ENCODE measurements around the gene BCKDHA.
"Not testable (repeated sequence)": the region's sequence is repeated elsewhere in the genome, so short reads cannot be mapped to it uniquely, and the experiment has no call there.

Gene BCKDHA

GRCh38 chr19:41364524-41365391, 32.9 kb upstream of the BCKDHA start:
- in situ Hi-C loops (cut with MboI; ENCODE audit: low sequenced_read_pairs), result no loop called here

- in situ Hi-C loops (cut with MboI; ENCODE audit: low sequenced_read_pairs), result no loop called here
Measured at GRCh38 chr19:41366089-41366488, 31.5 kb upstream of the BCKDHA start.

- in situ Hi-C loops (cut with MboI; ENCODE audit: low sequenced_read_pairs), result no loop called here
Measured at GRCh38 chr19:41367848-41368301, 29.7 kb upstream of the BCKDHA start.

GRCh38 chr19:41369769-41370168, 27.8 kb upstream of the BCKDHA start:
- in situ Hi-C loops (cut with MboI; ENCODE audit: low sequenced_read_pairs), result no loop called here

- in situ Hi-C loops (cut with MboI; ENCODE audit: low sequenced_read_pairs), result not testable (repeated sequence)
Measured at GRCh38 chr19:41371119-41371518, 26.5 kb upstream of the BCKDHA start.

- in situ Hi-C loops (cut with MboI; ENCODE audit: low sequenced_read_pairs), result no loop called here
Measured at GRCh38 chr19:41371541-41371940, 26.1 kb upstream of the BCKDHA start.

GRCh38 chr19:41372501-41372900, 25.1 kb upstream of the BCKDHA start:
- in situ Hi-C loops (cut with MboI; ENCODE audit: low sequenced_read_pairs), result no loop called here

- in situ Hi-C loops (cut with MboI; ENCODE audit: low sequenced_read_pairs), result no loop called here
Measured at GRCh38 chr19:41373993-41374392, 23.6 kb upstream of the BCKDHA start.

GRCh38 chr19:41376241-41376997, 21.2 kb upstream of the BCKDHA start, which contains the start of gene TMEM91:
Gene TMEM91 (plus strand): TSS chr19:41376533. CDS start chr19:41378310, 1,777 bp downstream.
- in situ Hi-C loops (cut with MboI; ENCODE audit: low sequenced_read_pairs), result no loop called here

- in situ Hi-C loops (cut with MboI; ENCODE audit: low sequenced_read_pairs), result no loop called here
Measured at GRCh38 chr19:41376998-41377365, 20.6 kb upstream of the BCKDHA start.

- in situ Hi-C loops (cut with MboI; ENCODE audit: low sequenced_read_pairs), result no loop called here
Measured at GRCh38 chr19:41377977-41378709, 19.5 kb upstream of the BCKDHA start.

GRCh38 chr19:41381536-41381935, 16.1 kb upstream of the BCKDHA start:
- in situ Hi-C loops (cut with MboI; ENCODE audit: low sequenced_read_pairs), result not testable (repeated sequence)

GRCh38 chr19:41384351-41384750, 13.3 kb upstream of the BCKDHA start:
- in situ Hi-C loops (cut with MboI; ENCODE audit: low sequenced_read_pairs), result no loop called here

GRCh38 chr19:41386442-41386841, 11.2 kb upstream of the BCKDHA start:
- in situ Hi-C loops (cut with MboI; ENCODE audit: low sequenced_read_pairs), result no loop called here

GRCh38 chr19:41391618-41392017, 6.0 kb upstream of the BCKDHA start:
- in situ Hi-C loops (cut with MboI; ENCODE audit: low sequenced_read_pairs), result no loop called here

- in situ Hi-C loops (cut with MboI; ENCODE audit: low sequenced_read_pairs), result no loop called here
Measured at GRCh38 chr19:41392775-41393174, 4.8 kb upstream of the BCKDHA start.

GRCh38 chr19:41395355-41395754, 2.3 kb upstream of the BCKDHA start:
- in situ Hi-C loops (cut with MboI; ENCODE audit: low sequenced_read_pairs), result no loop called here

- in situ Hi-C loops (cut with MboI; ENCODE audit: low sequenced_read_pairs), result no loop called here
Measured at GRCh38 chr19:41398050-41398418, 416 bp downstream of the BCKDHA start.

GRCh38 chr19:41398598-41398997, 980 bp downstream of the BCKDHA start:
- in situ Hi-C loops (cut with MboI; ENCODE audit: low sequenced_read_pairs), result no loop called here

GRCh38 chr19:41399091-41399490, 1.5 kb downstream of the BCKDHA start:
- in situ Hi-C loops (cut with MboI; ENCODE audit: low sequenced_read_pairs), result no loop called here

- in situ Hi-C loops (cut with MboI; ENCODE audit: low sequenced_read_pairs), result no loop called here
Measured at GRCh38 chr19:41399525-41399924, 1.9 kb downstream of the BCKDHA start.
